ENCODE results near the gene CAPN13.

DNA sequence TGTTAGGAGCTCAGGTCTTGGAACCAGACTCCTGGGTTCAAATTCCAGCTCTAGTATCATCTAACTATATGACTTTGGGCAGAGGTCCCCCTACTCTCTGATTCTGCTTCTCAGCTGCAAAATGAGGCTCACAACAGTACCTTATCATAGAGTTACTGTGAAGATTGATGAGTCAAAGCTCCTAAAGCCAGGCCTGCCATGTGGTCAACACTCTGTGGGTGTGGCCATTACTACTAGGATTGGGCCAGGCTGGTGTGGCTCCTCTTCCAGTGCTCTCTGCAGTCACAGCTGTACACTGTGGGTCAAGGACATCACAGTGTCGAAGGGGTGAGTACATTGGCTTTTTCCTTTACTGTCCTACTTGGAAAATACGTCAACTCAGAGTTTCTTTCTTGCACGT is 22.6 kb downstream of the CAPN13 start:
- TF ChIP-seq, protein P1, sequence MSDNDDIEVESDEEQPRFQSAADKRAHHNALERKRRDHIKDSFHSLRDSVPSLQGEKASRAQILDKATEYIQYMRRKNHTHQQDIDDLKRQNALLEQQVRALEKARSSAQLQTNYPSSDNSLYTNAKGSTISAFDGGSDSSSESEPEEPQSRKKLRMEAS (IDR thresholded peaks at IDR 0.05; ENCODE audit: low read depth): no peak
- TF ChIP-seq FOXJ3 (CRISPR knock-in tag; IDR thresholded peaks at IDR 0.05) (no peak), EP300 (IDR thresholded peaks at IDR 0.05; ENCODE audit: borderline replicate concordance in 1 of 2, low read depth in 1 of 2, low read length in 1 of 2) (no peak), JUND (IDR thresholded peaks at IDR 0.05) (no peak), FOXM1 (IDR thresholded peaks at IDR 0.05; ENCODE audit: low read depth) (no peak), TAF1 (IDR thresholded peaks at IDR 0.05; ENCODE audit: borderline replicate concordance, low read depth, low read length) (no peak), POLR2AphosphoS5 (IDR thresholded peaks at IDR 0.05; ENCODE audit: low read depth, low read length) (no peak), ELF1 (IDR thresholded peaks at IDR 0.05) (no peak)
- TF ChIP-seq, protein P2, sequence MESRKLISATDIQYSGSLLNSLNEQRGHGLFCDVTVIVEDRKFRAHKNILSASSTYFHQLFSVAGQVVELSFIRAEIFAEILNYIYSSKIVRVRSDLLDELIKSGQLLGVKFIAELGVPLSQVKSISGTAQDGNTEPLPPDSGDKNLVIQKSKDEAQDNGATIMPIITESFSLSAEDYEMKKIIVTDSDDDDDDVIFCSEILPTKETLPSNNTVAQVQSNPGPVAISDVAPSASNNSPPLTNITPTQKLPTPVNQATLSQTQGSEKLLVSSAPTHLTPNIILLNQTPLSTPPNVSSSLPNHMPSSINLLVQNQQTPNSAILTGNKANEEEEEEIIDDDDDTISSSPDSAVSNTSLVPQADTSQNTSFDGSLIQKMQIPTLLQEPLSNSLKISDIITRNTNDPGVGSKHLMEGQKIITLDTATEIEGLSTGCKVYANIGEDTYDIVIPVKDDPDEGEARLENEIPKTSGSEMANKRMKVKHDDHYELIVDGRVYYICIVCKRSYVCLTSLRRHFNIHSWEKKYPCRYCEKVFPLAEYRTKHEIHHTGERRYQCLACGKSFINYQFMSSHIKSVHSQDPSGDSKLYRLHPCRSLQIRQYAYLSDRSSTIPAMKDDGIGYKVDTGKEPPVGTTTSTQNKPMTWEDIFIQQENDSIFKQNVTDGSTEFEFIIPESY (IDR thresholded peaks at IDR 0.05; ENCODE audit: borderline replicate concordance, low read depth): no peak
- TF ChIP-seq, protein P3, sequence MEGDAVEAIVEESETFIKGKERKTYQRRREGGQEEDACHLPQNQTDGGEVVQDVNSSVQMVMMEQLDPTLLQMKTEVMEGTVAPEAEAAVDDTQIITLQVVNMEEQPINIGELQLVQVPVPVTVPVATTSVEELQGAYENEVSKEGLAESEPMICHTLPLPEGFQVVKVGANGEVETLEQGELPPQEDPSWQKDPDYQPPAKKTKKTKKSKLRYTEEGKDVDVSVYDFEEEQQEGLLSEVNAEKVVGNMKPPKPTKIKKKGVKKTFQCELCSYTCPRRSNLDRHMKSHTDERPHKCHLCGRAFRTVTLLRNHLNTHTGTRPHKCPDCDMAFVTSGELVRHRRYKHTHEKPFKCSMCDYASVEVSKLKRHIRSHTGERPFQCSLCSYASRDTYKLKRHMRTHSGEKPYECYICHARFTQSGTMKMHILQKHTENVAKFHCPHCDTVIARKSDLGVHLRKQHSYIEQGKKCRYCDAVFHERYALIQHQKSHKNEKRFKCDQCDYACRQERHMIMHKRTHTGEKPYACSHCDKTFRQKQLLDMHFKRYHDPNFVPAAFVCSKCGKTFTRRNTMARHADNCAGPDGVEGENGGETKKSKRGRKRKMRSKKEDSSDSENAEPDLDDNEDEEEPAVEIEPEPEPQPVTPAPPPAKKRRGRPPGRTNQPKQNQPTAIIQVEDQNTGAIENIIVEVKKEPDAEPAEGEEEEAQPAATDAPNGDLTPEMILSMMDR (IDR thresholded peaks at IDR 0.05): no peak
- TF ChIP-seq, protein P4, sequence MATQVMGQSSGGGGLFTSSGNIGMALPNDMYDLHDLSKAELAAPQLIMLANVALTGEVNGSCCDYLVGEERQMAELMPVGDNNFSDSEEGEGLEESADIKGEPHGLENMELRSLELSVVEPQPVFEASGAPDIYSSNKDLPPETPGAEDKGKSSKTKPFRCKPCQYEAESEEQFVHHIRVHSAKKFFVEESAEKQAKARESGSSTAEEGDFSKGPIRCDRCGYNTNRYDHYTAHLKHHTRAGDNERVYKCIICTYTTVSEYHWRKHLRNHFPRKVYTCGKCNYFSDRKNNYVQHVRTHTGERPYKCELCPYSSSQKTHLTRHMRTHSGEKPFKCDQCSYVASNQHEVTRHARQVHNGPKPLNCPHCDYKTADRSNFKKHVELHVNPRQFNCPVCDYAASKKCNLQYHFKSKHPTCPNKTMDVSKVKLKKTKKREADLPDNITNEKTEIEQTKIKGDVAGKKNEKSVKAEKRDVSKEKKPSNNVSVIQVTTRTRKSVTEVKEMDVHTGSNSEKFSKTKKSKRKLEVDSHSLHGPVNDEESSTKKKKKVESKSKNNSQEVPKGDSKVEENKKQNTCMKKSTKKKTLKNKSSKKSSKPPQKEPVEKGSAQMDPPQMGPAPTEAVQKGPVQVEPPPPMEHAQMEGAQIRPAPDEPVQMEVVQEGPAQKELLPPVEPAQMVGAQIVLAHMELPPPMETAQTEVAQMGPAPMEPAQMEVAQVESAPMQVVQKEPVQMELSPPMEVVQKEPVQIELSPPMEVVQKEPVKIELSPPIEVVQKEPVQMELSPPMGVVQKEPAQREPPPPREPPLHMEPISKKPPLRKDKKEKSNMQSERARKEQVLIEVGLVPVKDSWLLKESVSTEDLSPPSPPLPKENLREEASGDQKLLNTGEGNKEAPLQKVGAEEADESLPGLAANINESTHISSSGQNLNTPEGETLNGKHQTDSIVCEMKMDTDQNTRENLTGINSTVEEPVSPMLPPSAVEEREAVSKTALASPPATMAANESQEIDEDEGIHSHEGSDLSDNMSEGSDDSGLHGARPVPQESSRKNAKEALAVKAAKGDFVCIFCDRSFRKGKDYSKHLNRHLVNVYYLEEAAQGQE (IDR thresholded peaks at IDR 0.05; ENCODE audit: low read depth, low read length): no peak
- TF ChIP-seq, protein P5, sequence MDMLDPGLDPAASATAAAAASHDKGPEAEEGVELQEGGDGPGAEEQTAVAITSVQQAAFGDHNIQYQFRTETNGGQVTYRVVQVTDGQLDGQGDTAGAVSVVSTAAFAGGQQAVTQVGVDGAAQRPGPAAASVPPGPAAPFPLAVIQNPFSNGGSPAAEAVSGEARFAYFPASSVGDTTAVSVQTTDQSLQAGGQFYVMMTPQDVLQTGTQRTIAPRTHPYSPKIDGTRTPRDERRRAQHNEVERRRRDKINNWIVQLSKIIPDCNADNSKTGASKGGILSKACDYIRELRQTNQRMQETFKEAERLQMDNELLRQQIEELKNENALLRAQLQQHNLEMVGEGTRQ (IDR thresholded peaks at IDR 0.05; ENCODE audit: borderline replicate concordance, low read depth, low read length): no peak

Measured in SK-N-SH (cell line).